Tibial artery (tissue), 4 donors: ENCODE results near the gene VEZF1.

ENCODE experiments used
- DNase-seq, 2 donors: peaks; one replicate each; pipeline ENCODE4 v3.0.0-alpha.2; 2019
- H3K27ac ChIP-seq, 2 donors: fragments of 200-600 bp; sonication (generic) in 1 of 2; 1 replicate in 1 of 2; 2 replicates in 1 of 2; pipeline ENCODE4 v1.5.1; 2018 to 2019; ENCODE audit warnings: mild to moderate bottlenecking in 1 of 2
- H3K27me3 ChIP-seq, 2 donors: fragments of 200-600 bp; sonication (generic) in 1 of 2; one replicate each; pipeline versions ENCODE4 v1.5.1 to v1.6.0; 2016 to 2019
- H3K36me3 ChIP-seq, 3 donors: fragments of 200-600 bp; sonication (generic) in 2 of 3; one replicate each; pipeline ENCODE4 v1.5.1; 2016 to 2019; ENCODE audit warnings: mild to moderate bottlenecking in 2 of 3
- H3K4me1 ChIP-seq, 4 donors: fragments of 200-600 bp; sonication (generic) in 2 of 4; 1 replicate in 3 of 4; 2 replicates in 1 of 4; pipeline ENCODE4 v1.5.1; 2016 to 2019
- H3K4me3 ChIP-seq, 2 donors: fragments of 200-600 bp; sonication (generic) in 1 of 2; 1 replicate in 1 of 2; 2 replicates in 1 of 2; pipeline ENCODE4 v1.5.1; 2018 to 2019; ENCODE audit warnings: mild to moderate bottlenecking in 2 of 2
- H3K9me3 ChIP-seq, 3 donors: fragments of 200-600 bp; sonication (generic) in 1 of 3; one replicate each; pipeline ENCODE4 v1.5.1; 2016 to 2019
- intact Hi-C: fragments of 100-400 bp; cut with DNase I; formaldehyde crosslinking; loops from one replicate; pipeline ENCODE4 v1.15.0; 2023; ENCODE audit warnings: low total_unique reads
- TF ChIP-seq, protein P1 (sequence below), 2 experiments: fragments of 200-600 bp in 1 of 2; fragments of 450-650 bp in 1 of 2; IDR thresholded peaks; one replicate each; pipeline ENCODE4 v1.5.1; 2017 to 2019; ENCODE audit warnings: antibody characterized with exemption in 2 of 2, mild to moderate bottlenecking in 1 of 2, moderate library complexity in 1 of 2

VEZF1 gene

DNA sequence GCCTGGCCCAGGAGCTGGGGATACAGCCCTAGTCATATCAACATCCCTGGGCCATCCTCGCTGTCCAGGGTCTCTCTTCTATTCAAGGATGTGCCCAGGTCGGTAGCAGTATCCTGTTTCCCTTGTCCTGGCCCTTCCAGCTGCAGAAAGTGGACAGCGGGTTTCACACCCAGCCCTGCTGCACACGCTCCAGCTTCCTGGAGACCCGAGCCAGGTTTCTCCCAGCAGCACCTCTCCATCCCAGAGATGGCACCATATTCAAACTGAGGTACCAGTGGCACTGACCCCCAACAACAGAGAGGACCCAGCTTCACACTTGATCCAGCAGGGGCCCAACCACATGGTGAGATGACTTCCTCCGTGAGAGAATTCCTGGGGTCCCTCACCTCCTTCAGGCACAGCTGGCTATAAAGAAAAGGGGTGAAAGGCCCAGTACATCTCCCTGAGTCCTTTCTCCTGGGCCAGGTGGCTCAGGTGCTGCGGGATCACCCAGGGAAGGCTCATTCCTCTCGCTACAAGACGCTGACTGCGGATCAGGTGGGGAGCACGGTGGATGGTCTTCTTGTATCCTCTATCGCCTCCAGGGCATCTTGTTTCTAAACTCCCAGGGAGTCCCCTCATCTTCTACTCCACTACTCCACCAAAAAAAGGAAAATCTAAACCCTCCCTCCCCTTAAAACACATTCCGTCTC, 34.2 kb downstream of the VEZF1 start:
- peaks cover 3 to 62% (median 53%) of the 10 kb centered on the region in 4 donors for H3K4me1 ChIP-seq
- H3K4me3 ChIP-seq, result peak overlapping the region; percentile 88 to 92
- no peaks in the 10 kb centered on the region for H3K9me3 ChIP-seq
- H3K27ac ChIP-seq, result peak overlapping the region; percentile 98 to 99
- H3K36me3 ChIP-seq, result no peaks in the 10 kb centered on the region
- peak; percentile 20 to 64 for DNase-seq
- H3K27me3 ChIP-seq, result no peaks in the 10 kb centered on the region
- intact Hi-C loops, result loop anchor here (2.0 to 5.0 kb wide), 2 partner anchors 31 to 82 kb away; no protein-coding TSS in a partner anchor
- TF ChIP-seq, protein P1, sequence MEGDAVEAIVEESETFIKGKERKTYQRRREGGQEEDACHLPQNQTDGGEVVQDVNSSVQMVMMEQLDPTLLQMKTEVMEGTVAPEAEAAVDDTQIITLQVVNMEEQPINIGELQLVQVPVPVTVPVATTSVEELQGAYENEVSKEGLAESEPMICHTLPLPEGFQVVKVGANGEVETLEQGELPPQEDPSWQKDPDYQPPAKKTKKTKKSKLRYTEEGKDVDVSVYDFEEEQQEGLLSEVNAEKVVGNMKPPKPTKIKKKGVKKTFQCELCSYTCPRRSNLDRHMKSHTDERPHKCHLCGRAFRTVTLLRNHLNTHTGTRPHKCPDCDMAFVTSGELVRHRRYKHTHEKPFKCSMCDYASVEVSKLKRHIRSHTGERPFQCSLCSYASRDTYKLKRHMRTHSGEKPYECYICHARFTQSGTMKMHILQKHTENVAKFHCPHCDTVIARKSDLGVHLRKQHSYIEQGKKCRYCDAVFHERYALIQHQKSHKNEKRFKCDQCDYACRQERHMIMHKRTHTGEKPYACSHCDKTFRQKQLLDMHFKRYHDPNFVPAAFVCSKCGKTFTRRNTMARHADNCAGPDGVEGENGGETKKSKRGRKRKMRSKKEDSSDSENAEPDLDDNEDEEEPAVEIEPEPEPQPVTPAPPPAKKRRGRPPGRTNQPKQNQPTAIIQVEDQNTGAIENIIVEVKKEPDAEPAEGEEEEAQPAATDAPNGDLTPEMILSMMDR (IDR thresholded peaks at IDR 0.05), result no peak

DNA sequence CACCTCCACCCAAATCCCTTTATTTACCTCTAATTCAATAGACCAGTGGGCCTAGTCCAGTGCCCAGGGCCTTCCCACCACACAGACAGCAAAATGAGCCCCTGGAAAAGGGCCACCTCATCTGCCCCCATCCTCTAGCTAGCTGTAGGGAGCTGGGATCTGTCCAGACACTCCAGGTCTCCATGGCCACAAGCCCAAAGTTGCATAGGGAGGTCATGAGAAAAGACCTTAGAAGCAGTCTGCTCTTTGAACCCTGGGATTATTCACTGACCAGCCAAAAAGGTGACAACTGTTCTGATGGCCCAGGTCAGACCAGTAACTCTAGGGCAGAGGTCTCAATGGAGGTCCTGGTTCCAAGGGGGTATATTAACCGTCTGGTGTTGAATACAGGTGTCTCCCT, 34.8 kb downstream of the VEZF1 start:
- H3K4me3 ChIP-seq, result no peak overlapping the region
- H3K27me3 ChIP-seq, result no peaks in the 10 kb centered on the region
- intact Hi-C loops, result loop anchor here (5.0 kb wide), 1 partner anchor 81 kb away; no protein-coding TSS in a partner anchor
- DNase-seq, result no peak
- H3K36me3 ChIP-seq, result no peaks in the 10 kb centered on the region
- H3K27ac ChIP-seq, result peak overlapping the region; percentile 98 to 99
- TF ChIP-seq, protein P1 (IDR thresholded peaks at IDR 0.05), result no peak
- peaks cover 3 to 68% (median 59%) of the 10 kb centered on the region in 4 donors for H3K4me1 ChIP-seq
- H3K9me3 ChIP-seq, result no peaks in the 10 kb centered on the region

DNA sequence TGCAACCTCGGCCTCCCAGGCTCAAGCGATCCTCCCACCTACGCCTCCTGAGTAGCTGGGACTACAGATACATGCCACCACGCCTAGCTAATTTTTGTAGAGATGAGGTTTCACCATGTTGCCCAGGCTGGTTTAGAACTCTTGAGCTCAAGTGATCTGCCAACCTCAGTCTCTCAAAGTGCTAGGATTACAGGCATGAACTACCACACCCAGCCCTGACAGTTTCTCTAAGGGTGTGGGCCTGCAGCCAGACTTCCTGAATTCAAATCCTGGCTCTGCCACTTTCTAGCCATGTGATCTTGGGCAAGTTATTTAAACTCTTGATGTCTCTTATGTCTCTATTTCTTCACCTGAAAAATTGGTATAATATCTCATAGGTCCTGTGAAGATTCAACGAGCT, 38.4 kb downstream of the VEZF1 start:
- Histone ChIP-seq H3K9me3 (no peaks in the 10 kb centered on the region), H3K4me1 (peaks cover 8 to 94% (median 68%) of the 10 kb centered on the region in 4 donors), H3K36me3 (no peaks in the 10 kb centered on the region), H3K27me3 (no peaks in the 10 kb centered on the region), H3K27ac (peak overlapping the region; percentile 20 to 98), H3K4me3 (no peak overlapping the region)
- intact Hi-C loops, result loop anchor here (5.0 kb wide), 2 partner anchors 57 to 77 kb away; no protein-coding TSS in a partner anchor
- DNase-seq, result peak; percentile 65 to 72
- TF ChIP-seq, protein P1 (IDR thresholded peaks at IDR 0.05), result no peak

DNA sequence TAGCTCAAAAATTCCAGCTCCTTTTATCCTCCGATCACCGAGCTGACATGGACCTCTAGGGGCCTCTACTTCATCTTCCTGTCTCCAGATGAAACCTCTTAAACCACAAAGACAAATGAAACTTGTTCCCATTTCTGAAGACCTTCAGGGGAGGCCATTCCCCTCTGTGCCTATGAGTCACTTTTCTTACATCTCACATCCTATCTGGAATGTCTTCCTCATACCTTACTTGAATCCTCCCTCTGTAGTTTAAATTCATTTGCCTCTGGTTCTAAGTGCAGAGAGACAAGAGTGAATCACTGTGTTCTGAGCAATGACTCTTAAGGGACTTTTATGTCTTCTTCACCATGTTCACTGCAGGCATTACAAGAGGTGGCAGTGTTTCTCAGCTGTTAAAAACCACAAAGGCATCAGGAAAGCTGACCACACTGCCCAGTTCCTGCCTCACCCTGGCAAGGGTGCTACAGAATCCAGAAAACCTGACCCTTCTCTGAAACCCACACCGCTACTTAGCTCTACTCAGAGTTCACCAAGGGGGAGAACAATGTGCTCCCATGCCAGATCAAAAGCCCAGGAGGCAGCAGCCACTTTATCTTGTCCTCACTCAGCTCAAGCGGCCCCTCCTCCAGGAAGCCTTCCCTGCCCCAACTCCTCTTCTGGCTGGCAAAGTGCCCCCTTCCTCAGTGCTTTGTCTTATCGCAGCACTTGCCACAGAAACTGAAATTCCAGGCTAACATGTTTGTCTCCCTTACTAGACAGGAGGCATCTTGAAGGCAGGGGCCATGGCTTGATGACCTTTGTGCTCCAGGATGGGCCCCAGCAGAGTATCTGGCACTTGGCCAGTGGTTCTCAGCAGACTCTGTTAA, 39.3 kb downstream of the VEZF1 start:
- peak in 1 of 2 donors; percentile 65 for DNase-seq
- intact Hi-C loops, result loop anchor here (5.0 kb wide), 1 partner anchor 56 kb away; no protein-coding TSS in a partner anchor
- peaks cover 8 to 96% (median 62%) of the 10 kb centered on the region in 4 donors for H3K4me1 ChIP-seq
- no peak overlapping the region for H3K4me3 ChIP-seq
- TF ChIP-seq, protein P1 (IDR thresholded peaks at IDR 0.05), result no peak
- H3K27ac ChIP-seq, result peak overlapping the region; percentile 65 to 98
- H3K36me3 ChIP-seq, result no peaks in the 10 kb centered on the region
- no peaks in the 10 kb centered on the region for H3K27me3 ChIP-seq
- H3K9me3 ChIP-seq, result no peaks in the 10 kb centered on the region

DNA sequence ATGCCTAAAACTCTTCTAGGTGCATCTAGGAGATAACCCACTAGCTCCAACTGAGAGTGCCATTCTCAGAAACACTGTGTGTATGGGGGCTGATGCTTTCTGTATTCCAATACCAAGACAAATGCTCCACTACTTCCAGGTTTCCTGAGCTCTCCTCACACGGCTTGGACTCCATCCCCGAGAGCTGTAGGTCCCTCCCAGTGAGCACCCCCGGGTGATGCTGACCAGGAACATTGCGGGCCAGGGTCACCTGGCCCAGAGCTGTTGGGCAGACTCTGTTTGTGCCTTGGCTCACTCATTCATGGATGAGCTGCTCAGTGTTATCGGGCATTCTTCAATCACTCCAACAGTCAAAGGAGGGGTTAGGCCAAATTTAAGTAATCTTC, 39.9 kb downstream of the VEZF1 start:
- intact Hi-C loops, result loop anchor here (5.0 kb wide), 1 partner anchor 56 kb away; no protein-coding TSS in a partner anchor
- peaks cover 8 to 96% (median 57%) of the 10 kb centered on the region in 4 donors for H3K4me1 ChIP-seq
- TF ChIP-seq, protein P1 (IDR thresholded peaks at IDR 0.05), result no peak
- no peak overlapping the region for H3K4me3 ChIP-seq
- H3K9me3 ChIP-seq, result no peaks in the 10 kb centered on the region
- peak overlapping the region; percentile 65 to 98 for H3K27ac ChIP-seq
- no peaks in the 10 kb centered on the region for H3K36me3 ChIP-seq
- no peaks in the 10 kb centered on the region for H3K27me3 ChIP-seq
- DNase-seq, result no peak
